HG03039 (cell line): ENCODE results near the gene GLOD4.

Experiments used
- ATAC-seq: cut with Tn5 transposase; IDR thresholded peaks from one replicate; pipeline ENCODE4 v1.9.1; 2021; ENCODE audit warnings: mild to moderate bottlenecking, moderate library complexity; ENCODE audit not compliant: unreplicated experiment

Gene GLOD4

DNA sequence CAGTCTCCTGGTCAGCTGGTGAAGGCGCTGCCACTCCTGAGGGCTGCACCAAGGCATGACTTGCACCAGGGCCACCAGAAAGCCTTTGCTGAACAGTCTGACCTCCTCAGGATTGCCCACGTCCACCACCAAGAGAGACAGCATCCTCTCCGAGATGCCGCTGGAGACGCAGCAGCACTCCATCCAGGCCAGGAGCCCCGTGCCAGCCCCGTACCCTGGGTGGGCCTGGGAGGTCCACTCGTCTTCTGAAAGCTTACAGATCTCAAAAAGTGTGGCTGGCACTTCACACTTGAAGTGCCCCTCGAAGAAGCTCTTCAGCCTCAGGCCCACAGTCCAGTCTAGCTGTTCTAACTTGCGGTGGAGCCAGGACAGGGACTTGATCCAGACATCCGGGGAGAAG is 36.7 kb downstream of the GLOD4 start:
- no peak for ATAC-seq

DNA sequence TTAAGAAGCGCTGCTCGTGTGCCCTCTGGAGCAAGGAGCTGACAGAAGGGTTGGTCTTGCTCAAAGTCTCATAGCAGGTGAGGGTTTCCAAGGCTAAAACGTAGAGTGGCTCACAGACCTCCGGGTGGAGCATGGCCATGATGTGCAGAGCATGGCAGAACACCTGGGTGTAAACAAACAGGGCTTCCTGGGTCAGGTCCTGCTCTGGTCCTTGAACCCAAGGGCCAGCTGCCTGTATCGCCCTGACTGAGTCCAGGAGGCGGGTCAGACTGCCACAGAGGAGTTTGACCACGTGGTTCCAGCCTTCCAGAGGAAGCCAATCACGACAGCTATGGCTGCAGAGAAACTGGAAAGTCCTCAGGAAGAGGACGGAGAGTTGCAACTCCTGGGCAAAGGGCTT is 37.1 kb downstream of the GLOD4 start:
- no peak for ATAC-seq

DNA sequence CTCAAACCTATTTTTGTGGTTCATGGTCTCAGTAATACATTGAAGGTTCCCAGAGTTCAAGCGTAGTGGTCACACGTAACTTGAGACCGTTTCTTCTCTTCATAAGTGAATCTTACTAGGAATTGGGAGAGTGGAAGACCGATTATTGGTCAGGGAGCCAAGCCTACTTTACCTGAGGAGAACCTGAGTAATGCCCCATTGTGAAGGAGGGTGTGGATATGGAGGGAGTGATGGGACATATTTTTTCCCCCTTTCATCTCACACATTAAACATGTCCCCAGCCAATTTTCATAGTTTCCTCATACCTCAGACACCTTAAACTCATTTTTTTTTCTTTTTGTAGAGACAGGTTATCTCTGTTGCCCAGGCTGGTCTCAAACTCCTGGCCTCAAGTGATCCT is 38.9 kb downstream of the GLOD4 start:
- no peak for ATAC-seq

DNA sequence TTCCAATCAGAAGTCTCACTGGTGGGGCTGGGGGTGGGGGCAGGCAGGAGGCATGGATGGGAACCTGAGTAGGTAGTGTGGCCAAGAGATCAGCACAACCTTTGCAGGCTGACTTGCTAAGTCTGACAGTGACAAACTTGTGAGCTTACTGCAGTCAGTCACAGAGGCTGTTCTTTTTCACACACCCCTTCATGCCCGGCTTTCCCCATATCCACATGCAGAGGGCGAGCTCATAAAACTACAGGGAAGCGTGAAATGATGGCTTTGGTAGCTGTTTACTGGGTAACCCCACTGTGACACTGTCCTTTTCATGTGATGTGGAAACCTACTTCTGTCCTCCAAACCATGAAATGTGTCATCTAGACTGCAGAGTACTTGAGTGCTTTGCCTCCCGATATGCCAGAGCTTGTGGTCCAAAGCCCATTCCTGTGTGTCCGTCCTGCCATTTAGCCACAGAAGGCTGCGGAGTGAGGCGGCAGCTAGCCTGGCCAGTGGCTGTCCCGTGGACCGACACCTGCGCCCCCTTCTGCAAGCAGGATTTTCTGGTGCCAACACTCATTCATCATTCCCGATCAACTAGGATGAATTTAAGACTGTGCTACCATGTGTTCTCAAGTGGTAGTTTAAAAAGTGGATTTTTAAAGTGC is 39.8 kb downstream of the GLOD4 start:
- ATAC-seq: no peak

DNA sequence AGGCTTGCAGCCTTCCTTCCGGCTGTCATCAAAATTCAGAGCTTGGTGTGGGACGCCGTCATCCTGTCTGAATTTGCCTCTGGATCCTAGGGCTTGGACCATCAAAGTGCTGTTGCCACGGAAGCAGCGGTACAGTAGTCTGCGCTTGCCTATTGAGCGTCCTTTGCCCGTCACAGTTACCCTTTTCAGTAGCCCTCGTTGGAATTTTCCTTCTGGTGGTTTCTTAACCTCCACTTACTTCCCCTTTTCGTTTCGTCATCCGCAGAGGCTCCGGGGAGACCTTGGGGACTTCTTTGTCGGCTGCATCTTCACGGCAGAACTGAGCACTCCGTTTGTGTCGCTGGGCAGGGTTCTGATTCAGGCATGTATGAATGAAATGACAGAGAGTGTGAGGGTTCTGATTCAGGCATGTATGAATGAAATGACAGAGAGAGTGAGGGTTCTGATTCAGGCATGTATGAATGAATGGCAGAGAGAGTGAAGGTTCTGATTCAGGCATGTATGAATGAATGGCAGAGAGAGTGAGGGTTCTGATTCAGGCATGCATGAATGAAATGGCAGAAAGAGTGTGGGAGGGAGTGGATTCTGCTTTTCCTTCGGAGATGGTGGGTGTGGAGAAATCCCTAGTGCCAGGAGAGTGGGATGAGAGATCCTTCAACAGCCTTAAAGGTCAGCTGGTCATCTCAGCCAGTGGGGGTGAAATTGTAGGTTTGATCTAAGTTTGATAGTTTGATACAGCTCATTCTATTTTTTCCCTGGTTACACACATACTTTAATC is 41.7 kb downstream of the GLOD4 start:
- no peak for ATAC-seq

DNA sequence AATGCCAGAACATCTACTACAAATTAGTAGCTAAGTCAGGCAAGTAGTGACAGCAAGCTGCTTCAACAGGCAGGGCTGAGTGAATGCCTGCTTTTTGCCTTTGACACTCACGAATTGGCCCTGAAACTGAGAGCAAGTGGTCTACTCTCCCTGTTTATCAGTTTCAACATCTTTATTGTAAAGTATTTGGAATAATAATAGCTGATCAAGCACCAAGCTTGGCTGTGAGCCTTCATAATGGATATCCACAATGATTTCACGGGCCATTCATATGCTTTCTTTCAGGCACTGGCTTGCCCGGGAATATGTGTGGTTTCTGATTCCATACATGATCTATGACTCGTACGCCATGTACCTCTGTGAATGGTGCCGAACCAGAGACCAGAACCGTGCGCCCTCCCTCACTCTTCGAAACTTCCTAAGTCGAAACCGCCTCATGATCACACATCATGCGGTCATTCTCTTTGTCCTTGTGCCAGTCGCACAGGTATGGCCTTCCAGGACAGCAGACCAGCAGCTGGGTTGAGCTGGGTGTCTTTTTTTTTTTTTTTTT is 44.4 kb downstream of the GLOD4 start:
- ATAC-seq: no peak

DNA sequence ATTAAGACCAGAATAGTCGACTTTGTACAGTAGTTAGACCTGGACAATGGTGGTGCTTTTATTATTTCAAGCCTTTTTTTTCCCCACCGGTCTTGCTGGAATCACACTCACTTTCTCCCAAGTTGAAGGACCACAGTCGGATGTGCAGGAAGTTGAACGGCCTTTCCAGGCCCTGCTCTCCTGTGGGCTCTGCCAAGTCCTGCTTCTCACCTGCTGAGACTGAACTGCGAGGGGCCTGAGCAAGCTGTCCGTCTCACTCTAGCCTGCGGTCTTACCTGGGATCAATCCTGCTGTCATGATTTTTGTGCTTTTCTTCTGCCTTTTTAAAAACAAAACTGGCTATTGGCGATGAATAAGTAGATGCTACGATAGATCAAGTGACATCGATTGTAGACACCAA is 48.3 kb downstream of the GLOD4 start:
- ATAC-seq: no peak

DNA sequence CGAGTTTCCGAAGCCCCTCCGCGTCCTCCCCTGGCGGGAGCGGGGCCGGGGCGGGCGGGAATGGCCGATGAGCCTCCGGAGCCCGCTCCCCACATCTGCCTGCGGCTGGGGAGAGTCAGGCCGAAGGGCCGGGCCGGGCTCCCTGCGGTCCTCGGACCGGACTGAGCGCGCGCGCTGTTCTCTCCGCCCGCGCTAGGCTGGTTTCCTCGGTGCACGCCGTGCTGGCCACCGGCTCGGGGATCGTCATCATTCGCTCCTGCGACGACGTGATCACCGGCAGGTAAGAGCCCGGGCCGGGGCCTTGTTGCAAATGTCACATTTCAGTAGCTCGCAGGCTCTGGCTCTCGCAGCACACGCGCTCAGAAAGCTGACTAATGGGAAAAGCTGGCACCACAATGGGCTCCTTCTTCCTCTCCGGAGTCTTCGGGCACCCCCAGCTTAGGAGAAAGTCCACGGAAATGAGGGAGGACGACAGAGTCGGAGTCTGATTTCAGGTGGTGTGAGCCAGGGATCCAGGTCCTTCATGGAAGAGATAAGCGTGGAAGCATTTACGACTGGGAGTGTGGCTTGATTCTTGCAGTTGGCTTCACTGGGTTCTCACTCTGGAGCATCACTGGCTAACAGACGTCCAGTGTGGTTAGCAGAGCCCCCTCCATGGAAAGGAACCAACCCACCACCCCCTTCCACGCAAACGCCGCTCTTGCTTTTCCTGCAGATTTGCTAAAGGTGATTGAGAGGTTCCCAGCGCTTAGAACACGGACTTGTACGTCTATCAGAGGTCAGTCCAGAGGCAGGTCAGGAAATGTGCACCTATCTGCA is 49.0 kb downstream of the GLOD4 start:
- ATAC-seq: no peak

DNA sequence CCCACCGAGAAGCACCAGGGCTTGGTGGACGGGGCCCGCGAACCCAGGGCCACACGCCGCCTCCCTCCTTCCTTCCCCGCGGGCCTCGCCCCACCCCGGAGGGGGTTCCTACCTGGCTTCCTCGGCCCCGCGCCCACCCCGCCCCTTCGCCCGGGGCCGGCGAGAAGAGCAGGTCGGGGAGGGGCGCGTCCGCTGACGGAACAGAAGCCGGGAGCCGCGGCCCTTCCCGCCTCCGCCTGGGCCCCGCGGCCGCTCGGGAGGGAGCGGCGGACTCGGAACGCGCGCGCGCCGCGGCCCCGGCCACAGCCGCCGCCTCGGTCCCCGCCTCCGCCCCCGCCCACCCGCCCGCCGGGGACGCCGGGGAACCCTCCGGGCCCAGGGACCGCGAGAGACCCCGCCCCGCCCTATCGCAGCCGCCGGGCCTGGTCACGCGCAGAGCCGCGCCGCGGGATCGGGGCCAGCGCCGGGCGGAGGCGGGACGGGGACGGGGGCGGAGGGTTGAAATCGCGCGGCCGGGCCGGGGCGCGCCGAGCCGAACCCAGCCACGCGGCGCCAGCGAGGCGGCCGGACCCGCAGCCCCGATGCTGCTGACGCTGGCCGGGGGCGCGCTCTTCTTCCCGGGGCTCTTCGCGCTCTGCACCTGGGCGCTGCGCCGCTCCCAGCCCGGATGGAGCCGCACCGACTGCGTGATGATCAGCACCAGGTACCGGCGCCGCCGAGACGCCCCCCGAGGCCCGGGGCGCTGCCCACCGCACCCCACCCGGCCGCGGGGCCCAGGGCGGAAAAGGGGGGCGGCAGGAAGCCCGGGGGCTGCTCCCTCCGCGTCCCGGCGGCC is 49.8 kb downstream of the GLOD4 start, which contains the start of gene TLCD3A:
TSS of gene TLCD3A (plus strand) at position 530 of the 835 bp plus-strand sequence. CDS start at position 582, 52 bp downstream.
- no peak for ATAC-seq

DNA sequence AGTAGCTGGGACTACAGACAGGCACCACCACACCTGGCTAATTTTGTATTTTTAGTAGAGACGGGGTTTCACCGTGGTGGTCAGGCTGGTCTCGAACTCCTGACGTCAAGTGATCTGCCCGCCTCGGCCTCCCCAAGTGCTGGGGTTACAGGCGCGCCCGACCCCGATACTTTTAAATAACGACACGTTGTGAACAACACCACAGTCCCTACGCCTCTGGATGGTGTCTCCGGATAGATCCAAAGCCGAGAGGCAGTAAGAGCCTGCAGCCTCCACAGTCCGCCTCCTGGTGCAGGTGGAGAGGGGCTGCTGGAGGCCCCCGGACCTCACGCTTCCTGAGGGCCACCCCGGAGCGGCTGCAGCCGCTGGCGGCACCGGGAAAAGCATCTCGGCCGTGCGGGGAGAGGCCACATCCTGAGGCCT is 50.4 kb downstream of the GLOD4 start:
- ATAC-seq: no peak

DNA sequence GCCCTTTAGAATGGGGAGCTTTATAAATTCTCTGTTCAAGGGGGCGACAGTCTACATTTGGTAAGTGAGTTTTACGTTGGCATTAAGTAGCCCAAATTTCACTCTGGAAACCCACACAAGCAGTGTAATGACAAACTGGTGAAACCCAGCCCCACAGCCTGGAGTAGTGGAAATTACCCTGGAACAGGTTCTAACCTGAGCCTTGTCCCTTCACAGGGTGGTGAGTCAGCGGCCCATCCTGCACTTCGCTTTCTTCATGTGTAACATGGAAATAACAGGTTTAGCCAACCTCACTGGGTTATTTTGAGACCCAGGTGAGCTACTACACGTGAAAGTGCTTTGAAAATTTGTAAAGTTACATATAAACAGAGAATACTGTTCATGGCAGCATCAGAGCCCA is 53.2 kb downstream of the GLOD4 start:
- no peak for ATAC-seq

DNA sequence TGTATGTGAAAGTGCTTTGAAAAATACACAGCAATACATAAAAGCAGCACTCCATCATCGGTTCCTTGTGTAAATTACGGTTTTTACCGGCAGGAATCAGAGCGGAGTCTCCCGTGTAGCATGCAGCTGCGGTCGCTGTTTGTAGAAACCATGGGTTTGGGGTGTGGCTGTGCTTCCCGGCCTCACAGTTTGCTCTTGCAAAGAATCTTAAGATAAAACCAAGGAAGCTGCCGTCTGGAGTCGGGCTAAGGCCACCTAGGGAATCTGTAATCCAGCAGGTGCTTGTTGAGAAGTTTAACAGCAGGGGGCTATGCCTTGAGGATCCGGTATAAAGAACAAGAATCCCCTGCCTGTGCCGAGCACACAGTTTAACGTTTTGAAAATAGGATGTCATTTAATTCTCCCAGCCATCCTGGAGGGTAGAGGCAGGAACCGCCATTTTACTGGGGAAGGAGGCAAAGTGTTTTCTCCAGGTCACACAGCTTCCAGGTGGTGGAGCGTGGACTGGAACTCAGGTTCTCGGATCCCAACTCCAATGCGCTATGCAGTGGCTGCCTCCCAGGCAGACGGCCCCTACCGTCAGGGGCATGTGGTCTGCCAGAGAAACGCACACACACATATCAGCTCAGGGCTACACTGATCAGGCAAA is 55.7 kb downstream of the GLOD4 start:
- ATAC-seq: no peak

DNA sequence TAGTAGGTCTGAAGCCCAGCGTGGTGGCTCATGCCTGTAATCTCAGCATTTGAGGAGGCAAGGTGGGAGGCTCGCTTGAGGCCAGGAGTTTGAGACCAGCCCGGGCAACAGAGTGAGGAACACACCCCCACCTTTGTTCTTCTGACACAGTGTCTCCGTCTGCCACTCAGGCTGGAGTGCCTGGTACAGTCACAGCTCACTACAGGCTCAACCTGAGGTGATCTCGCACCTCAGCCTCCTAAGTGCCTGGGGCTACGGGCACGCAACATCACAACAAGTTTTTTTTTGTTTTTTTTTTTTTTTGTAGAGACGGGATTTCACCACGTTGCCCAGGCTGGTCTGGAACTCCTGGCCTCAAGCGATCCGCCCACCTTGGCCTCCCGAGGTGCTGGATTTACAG is 56.3 kb downstream of the GLOD4 start:
- ATAC-seq: no peak

DNA sequence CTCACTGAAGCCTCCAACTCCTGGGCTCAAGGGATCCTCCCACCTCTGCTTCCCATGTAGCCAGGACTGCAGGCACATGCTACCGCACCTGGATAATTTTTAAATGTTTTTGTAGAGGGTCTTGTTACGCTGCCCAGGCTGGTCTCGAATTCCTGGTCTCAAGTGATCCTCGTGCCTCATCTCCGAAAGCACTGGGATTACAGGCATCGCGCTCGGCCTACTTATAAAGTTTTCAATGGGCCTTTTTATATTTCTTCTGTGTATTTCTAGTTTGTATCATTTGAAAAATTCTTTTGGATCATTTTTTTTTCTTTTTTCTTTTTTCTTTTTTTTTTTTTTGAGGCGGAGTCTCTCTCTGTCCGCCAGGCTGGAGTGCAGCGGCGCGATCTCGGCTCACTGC is 57.0 kb downstream of the GLOD4 start:
- ATAC-seq: no peak

DNA sequence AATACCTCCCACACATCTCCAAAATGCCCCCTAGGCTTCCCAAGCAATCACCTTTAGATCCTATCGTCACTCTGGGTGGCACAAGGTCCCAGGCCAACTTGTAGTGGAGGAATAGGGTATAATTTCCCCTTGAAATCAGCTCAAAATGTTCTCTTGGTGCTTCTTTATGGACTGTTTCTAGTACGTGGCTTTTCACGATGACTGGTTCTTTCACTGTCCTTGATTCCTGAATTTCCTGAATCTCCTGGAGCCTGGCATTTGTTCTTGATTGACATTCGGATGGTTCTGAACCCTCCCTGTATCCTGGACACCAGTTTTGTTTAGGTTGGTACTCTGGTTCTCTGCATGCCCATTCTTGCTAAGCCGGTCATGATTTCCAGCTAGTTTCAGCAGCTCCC is 60.5 kb downstream of the GLOD4 start:
- no peak for ATAC-seq

DNA sequence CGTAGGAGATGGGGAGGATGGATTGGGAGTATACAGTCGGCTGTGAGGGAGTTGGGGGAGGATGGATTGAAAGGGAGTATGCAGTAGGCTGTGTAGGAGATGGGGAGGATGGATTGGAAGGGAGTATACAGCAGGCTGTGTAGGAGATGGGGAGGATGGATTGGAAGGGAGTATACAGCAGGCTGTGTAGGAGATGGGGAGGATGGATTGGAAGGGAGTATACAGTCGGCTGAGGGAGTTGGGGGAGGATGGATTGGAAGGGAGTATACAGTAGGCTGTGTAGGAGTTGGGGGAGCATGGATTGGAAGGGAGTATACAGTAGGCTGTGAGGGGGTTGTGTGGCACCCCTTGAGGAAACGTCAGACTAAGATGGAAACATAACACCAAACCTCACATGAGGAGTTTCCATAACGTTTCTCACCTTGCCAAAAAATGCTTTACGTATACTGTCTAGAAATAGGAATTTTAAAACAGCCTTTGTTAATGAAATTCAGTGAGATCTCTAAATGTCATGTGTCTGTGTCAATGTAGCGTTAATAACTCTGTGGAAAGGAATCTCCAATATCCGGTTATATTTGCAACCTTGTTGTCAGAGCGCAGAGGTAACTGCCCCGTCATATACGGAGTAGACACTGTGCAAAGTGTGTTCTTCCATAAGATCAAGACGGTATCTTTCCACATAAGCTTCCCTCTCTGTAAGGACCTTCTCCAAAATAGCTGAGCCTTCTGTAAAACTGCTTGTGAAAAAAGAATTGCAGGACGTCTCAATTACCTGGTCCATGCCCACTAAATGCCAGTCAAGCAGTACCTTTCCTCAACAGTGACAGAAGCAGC is 61.2 kb downstream of the GLOD4 start:
- ATAC-seq: no peak

DNA sequence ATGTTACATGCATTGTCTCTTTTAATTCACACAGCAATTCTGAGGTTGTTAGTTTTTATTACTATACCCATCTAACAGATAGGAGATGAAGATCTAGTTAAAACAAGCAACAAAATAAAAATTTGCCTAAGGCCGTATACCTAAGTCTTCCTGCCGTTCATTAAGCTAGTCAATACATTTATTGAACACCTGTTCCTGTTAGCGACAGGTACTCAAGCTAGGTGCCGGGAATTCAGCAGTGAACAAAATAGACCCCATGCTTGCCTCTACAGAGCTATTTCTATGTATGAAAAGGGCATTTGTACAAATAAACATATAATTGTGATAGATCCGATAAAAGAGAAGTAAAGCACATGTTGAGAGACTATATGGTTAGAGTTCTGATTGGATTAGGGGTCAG is 64.0 kb downstream of the GLOD4 start:
- ATAC-seq: no peak
